Measurements from ENCODE around the gene MAFB. TPM values are rescaled to one million over a fixed set of nuclear protein-coding genes. Genes with fewer than 3 reads are reported as not detected.

MAFB gene
- total RNA-seq, 2 experiments from 2014 or later = 0.28 to 0.33 TPM

DNA sequence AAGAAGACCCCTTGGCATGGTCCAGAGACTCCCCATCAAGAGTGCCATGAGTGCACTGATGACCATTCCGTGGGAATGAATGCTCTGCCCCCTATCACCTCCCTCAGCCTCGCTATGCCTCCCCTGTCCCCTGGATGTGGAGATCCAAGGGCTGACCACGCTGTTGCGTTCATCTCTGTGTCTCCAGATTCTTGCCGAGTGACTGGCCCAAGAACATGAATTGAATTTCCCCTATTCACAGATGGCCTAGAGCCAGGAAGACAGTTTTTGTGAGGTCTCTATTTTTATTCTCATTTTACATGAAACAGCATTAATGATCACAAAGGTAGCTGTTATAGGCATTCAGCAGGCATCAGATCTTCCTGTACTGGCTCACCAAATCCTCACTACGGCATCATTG lies 33.6 kb downstream of the MAFB start:
- CTCF ChIA-PET = no interaction called here
- POLR2A ChIA-PET = no interaction called here
- Mint-ChIP-seq H3K4me1 (no peaks in the 10 kb centered on the region), H3K9me3 (no peaks in the 10 kb centered on the region), H3K27ac (no peak overlapping the region), H3K4me3 (no peak overlapping the region), H3K27me3 (no peaks in the 10 kb centered on the region), H3K36me3 (ENCODE audit: low read depth) (no peaks in the 10 kb centered on the region)
- DNase-seq = no peak

DNA sequence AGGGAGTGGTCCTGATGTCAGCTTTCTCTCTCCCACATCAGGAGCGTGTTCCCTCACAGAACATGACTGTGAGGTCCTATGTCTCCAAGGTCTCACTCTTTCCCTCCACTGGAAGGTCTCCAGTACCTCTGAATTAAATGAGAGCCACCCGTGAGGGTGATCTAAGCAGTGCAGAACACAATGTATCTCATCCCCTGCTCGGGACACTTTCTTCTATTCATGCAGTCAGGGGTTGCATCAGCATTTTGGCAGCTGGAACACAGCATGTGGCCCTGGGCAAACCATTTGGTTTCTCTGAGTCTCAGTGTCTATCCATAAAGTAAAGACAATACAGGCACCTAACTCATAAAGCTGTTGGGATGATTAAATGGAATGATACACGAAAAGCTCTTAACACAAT lies 34.2 kb downstream of the MAFB start:
- ChIA-PET POLR2A (no interaction called here), CTCF (no interaction called here)
- no peak for DNase-seq
- H3K36me3 Mint-ChIP-seq (ENCODE audit: low read depth) = no peaks in the 10 kb centered on the region
- H3K4me3 Mint-ChIP-seq = no peak overlapping the region
- no peaks in the 10 kb centered on the region for H3K27me3 Mint-ChIP-seq
- no peaks in the 10 kb centered on the region for H3K9me3 Mint-ChIP-seq
- no peaks in the 10 kb centered on the region for H3K4me1 Mint-ChIP-seq
- no peak overlapping the region for H3K27ac Mint-ChIP-seq

DNA sequence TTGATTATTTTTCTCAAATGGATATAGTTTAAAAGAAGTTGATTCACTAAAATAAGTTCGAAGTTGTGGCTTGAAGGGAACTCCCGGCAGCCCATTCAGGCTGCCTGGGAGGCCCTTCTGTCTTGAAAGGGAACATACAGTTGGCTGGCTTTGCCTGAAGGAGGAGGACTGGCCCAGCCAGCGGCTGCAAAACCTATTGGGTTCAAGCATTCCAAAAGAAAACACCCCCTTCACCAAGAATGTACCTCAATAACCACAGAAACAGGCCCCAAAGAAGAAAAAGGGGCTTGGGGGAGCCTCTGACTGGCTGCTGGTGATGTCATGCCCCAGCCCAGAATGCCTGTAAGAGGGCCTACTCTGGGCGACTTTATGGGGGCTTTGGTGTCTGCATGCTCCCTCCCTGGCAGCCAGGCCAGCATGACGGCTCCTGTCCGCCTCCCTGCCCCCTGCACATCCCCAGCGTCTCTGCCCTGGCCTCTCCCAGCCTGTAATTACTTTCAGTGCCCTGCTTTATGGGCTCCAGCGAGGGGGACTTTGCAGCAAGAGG lies 36.5 kb downstream of the MAFB start:
- no peak overlapping the region for H3K4me3 Mint-ChIP-seq
- H3K36me3 Mint-ChIP-seq (ENCODE audit: low read depth) = no peaks in the 10 kb centered on the region
- H3K27me3 Mint-ChIP-seq = no peaks in the 10 kb centered on the region
- H3K4me1 Mint-ChIP-seq = no peaks in the 10 kb centered on the region
- ChIA-PET CTCF (no interaction called here), POLR2A (no interaction called here)
- no peak overlapping the region for H3K27ac Mint-ChIP-seq
- no peak for DNase-seq
- no peaks in the 10 kb centered on the region for H3K9me3 Mint-ChIP-seq

DNA sequence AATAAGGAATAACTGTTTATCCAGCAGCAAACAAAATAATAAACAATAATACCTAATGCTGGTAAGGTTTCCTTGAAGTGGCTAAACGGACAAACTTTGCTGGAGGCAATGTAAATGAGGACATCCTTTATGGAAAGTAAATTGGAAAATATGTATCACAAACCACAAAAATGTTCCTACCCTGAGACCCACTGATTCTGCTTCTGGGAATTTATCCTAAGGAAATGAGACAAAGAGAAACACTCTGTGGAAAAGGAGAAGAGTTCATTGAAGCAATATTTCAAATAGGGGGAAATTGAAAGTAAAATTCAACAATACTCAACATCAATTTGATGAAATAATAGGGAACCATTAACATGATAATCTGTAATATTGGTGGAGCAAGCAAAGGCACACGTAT lies 37.9 kb downstream of the MAFB start:
- no peak overlapping the region for H3K27ac Mint-ChIP-seq
- ChIA-PET CTCF (no interaction called here), POLR2A (no interaction called here)
- no peaks in the 10 kb centered on the region for H3K36me3 Mint-ChIP-seq (ENCODE audit: low read depth)
- no peaks in the 10 kb centered on the region for H3K4me1 Mint-ChIP-seq
- H3K9me3 Mint-ChIP-seq = no peaks in the 10 kb centered on the region
- no peak overlapping the region for H3K4me3 Mint-ChIP-seq
- DNase-seq = no peak
- peaks cover 2% of the 10 kb centered on the region for H3K27me3 Mint-ChIP-seq

DNA sequence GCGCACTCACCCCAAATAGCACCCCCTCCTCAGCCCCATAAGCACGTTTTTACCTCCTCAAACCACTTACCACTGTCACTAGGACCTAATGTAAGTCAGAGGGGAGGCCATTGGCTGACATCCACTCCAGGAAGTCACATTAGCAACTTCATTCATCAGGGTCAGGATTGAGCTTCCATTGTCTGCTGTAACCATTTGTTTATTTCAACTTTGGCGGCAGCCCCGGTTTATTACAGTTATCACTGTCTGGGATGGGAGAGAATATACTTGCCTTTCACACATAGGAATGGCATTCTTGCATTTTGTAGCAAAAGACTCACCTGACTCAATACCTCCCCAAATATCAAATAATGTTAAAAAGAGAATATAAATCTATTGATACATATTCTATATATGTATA lies 38.3 kb downstream of the MAFB start:
- DNase-seq = no peak
- Mint-ChIP-seq H3K4me1 (no peaks in the 10 kb centered on the region), H3K4me3 (no peak overlapping the region), H3K27ac (no peak overlapping the region), H3K36me3 (ENCODE audit: low read depth) (no peaks in the 10 kb centered on the region), H3K27me3 (peaks cover 2% of the 10 kb centered on the region), H3K9me3 (no peaks in the 10 kb centered on the region)
- ChIA-PET POLR2A (no interaction called here), CTCF (no interaction called here)

DNA sequence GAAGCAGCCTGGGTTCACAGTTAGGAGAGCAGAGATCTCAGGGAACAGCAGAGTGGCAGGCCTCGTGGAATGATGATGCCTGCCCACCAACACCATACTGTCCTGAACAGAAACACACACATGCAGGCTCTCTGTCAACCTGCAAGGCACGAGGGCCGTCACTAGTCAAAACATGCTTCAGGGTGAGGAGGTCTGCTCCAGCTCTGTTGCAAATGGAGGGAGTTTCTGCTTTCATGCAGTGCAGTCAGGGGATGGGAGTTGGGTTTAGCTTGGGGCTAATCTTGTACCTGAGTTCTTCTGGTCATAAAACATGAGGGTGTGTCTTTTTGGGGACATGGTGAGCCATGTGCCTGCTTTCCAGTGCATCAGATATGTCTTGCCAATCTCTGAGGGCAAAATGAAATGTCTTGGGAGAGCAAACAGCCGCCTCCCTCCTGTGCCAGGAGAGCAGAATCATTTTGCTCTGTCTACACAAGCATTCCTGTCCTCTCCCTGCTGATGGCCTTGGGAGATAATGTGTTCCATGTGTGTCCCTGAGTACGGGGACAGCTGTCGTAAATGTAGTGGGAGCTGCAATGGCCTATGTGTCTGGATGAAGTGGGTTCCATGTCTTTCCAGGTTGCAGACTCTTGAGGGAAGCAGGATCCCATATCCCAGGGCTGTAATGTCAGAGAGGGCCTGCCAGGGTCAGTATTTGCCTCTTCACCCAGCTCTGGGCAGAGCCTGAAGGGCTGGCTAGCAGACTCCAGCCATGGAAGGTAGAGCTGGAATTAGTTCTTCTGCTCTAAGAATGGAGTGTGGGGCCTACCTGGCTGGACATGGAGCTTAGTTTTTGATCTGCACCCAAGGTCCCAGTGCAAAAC lies 40.6 kb downstream of the MAFB start:
- CTCF ChIA-PET = no interaction called here
- Mint-ChIP-seq H3K27ac (no peak overlapping the region), H3K9me3 (no peaks in the 10 kb centered on the region), H3K4me1 (no peaks in the 10 kb centered on the region), H3K4me3 (no peak overlapping the region), H3K36me3 (ENCODE audit: low read depth) (no peaks in the 10 kb centered on the region), H3K27me3 (peaks cover 2% of the 10 kb centered on the region)
- POLR2A ChIA-PET = no interaction called here
- DNase-seq = no peak

DNA sequence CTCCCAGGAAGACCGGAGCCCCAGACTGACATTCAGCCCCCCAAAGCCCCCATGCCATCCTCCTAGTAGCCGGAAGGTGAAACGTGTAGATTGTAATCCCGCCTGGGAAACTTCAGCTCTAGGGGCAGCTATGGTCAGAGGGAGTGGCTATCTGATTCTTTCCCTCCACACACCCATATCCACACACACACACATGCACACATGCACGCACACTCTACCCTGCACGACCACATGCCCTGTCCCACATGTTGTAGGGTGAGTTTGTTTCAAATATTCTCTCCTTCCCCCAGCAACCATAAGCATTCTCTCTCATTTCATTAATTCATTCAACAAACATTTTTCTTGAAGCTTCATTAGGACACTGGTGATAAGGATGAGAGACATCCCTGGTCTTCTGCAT lies 42.2 kb downstream of the MAFB start:
- Mint-ChIP-seq H3K9me3 (no peaks in the 10 kb centered on the region), H3K36me3 (ENCODE audit: low read depth) (no peaks in the 10 kb centered on the region), H3K27me3 (peaks cover 2% of the 10 kb centered on the region), H3K4me1 (no peaks in the 10 kb centered on the region), H3K4me3 (no peak overlapping the region), H3K27ac (no peak overlapping the region)
- no peak for DNase-seq
- ChIA-PET CTCF (no interaction called here), POLR2A (no interaction called here)

DNA sequence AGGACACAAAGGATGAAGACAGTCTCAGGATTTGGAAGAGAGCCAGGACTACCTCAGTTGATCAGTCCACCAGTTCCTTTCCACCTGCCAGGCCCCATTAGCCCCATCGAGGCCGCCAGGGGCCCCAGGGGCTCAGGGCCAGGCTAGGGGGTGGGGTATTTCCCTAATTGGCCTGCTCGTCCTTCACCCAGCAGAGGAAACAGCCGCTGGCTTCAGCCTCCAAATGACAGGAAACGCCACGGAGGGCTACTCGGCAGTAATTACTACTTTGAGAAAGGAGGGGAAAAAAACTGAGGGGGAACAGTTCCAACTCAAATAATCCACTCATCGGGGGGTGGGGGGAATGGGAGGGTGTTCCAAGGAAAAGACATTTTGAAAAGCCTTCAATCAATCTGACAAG lies 42.7 kb downstream of the MAFB start:
- no peak for DNase-seq
- POLR2A ChIA-PET = no interaction called here
- Mint-ChIP-seq H3K27me3 (peaks cover 2% of the 10 kb centered on the region), H3K4me1 (no peaks in the 10 kb centered on the region), H3K9me3 (no peaks in the 10 kb centered on the region), H3K4me3 (no peak overlapping the region), H3K27ac (no peak overlapping the region), H3K36me3 (ENCODE audit: low read depth) (no peaks in the 10 kb centered on the region)
- CTCF ChIA-PET = no interaction called here

DNA sequence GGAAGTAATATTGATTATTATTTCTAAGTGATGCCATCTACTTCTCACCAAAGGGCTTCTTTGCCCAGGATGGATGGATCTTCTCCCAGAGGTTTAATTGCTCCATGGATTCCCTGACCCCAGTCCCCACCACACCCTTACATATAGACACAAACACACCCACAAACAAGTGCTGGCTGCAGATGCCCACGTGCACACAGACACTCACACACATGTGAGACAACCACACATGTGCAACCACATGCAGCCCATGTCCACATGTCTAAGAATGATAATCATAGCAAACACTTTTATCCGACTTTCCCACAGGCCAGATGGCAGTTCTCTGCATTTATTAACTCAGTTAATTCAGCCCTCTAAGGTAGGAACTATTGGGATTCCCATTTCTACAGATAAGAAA lies 44.2 kb downstream of the MAFB start:
- no peaks in the 10 kb centered on the region for H3K36me3 Mint-ChIP-seq (ENCODE audit: low read depth)
- peaks cover 2% of the 10 kb centered on the region for H3K27me3 Mint-ChIP-seq
- ChIA-PET CTCF (no interaction called here), POLR2A (no interaction called here)
- H3K9me3 Mint-ChIP-seq = no peaks in the 10 kb centered on the region
- H3K27ac Mint-ChIP-seq = no peak overlapping the region
- DNase-seq = no peak
- no peaks in the 10 kb centered on the region for H3K4me1 Mint-ChIP-seq
- no peak overlapping the region for H3K4me3 Mint-ChIP-seq

DNA sequence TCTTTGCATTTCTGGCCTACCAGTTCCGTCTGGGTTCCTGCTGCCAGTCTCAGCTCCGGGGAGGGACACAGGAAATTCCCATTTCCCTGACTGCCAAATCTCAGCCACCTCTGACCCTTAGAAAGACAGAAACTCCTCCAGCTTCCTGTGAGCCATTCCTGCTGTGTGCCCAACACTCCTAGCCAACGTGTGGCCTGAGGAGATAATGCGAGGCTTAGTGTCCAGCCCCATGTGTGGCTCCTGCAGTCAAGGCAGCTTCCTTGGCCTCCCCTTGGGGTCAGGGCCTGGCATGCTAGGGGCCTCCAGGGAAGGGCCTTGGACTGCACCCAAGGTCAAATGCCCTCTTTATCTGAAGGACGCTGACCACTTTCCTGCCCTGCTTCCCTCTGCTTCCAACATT lies 45.1 kb downstream of the MAFB start:
- no peaks in the 10 kb centered on the region for H3K4me1 Mint-ChIP-seq
- H3K27ac Mint-ChIP-seq = no peak overlapping the region
- H3K4me3 Mint-ChIP-seq = no peak overlapping the region
- no peak for DNase-seq
- ChIA-PET POLR2A (no interaction called here), CTCF (no interaction called here)
- H3K9me3 Mint-ChIP-seq = no peaks in the 10 kb centered on the region
- H3K36me3 Mint-ChIP-seq (ENCODE audit: low read depth) = no peaks in the 10 kb centered on the region
- H3K27me3 Mint-ChIP-seq = peaks cover 2% of the 10 kb centered on the region

DNA sequence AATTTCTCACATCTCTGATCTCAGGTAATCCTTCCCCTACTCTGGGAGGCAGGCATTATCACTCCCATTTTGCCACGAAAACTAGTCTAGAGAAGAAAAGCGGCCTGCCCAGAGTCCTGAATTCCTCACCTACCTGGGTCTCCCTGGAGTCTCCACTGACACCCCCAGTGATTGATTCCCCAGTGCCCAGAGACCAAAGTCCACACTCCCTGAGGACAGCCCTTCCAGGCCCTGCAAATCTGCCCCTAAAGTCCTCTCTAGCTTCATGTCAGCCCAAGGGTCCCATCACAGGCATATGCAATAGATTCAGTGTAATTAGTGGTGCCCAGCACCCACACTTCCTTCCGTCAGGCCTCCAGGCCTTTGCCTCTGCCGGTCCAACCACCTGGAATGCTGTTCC lies 47.2 kb downstream of the MAFB start:
- H3K9me3 Mint-ChIP-seq = no peaks in the 10 kb centered on the region

DNA sequence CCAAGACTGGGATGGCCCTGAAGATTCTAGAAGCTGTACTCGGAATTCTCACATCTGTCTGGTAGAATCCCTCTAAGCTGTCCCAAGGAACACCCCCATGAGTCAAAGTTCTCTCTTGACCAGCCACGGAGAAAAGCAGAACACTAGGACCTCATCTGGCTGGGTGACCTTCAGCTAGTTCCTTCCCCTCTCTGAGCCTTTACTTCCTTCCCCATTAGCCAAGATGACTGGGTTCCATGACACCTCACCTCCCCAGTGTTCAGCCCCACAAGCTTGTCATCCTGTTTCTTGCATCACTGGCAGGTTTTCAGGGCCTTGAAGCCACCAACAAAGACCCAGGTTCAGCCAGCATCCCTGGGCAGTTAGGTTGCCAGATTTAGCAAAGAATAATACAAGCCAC lies 47.8 kb downstream of the MAFB start:
- H3K36me3 Mint-ChIP-seq (ENCODE audit: low read depth) = no peaks in the 10 kb centered on the region
- CTCF ChIA-PET = no interaction called here
- no peak overlapping the region for H3K27ac Mint-ChIP-seq
- no peaks in the 10 kb centered on the region for H3K9me3 Mint-ChIP-seq
- no peaks in the 10 kb centered on the region for H3K4me1 Mint-ChIP-seq
- DNase-seq = no peak
- POLR2A ChIA-PET = no interaction called here
- no peaks in the 10 kb centered on the region for H3K27me3 Mint-ChIP-seq
- no peak overlapping the region for H3K4me3 Mint-ChIP-seq

More for the DNA sequence above, 47.2 kb downstream of the MAFB start:
- POLR2A ChIA-PET = no interaction called here
- no peaks in the 10 kb centered on the region for H3K4me1 Mint-ChIP-seq
- H3K27ac Mint-ChIP-seq = no peak overlapping the region
- CTCF ChIA-PET = no interaction called here
- no peak for DNase-seq
- no peak overlapping the region for H3K4me3 Mint-ChIP-seq
- peaks cover under 1% of the 10 kb centered on the region for H3K27me3 Mint-ChIP-seq
- H3K36me3 Mint-ChIP-seq (ENCODE audit: low read depth) = no peaks in the 10 kb centered on the region

DNA sequence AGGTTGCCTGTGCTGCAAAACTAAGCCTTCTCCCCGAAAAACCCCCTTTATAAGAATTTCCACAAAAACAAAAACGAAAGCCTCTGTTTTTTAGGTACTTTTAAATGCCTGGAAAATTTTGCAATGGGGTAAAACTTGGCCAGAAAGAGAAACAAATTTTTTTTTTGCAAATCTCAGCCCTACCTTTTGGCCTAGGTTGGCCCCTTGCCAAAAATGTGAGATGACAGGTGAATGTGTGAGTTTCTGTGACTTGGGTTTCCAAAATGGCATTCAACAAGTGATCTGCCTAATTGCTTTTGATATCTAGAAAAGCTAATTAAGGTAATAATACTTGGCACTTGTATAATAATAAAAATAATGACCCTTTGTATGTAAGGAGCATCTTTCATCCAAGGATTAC lies 48.4 kb downstream of the MAFB start:
- ChIA-PET CTCF (no interaction called here), POLR2A (no interaction called here)
- no peaks in the 10 kb centered on the region for H3K36me3 Mint-ChIP-seq (ENCODE audit: low read depth)
- no peak overlapping the region for H3K27ac Mint-ChIP-seq
- no peak for DNase-seq
- H3K27me3 Mint-ChIP-seq = no peaks in the 10 kb centered on the region
- no peaks in the 10 kb centered on the region for H3K4me1 Mint-ChIP-seq
- H3K9me3 Mint-ChIP-seq = no peaks in the 10 kb centered on the region
- no peak overlapping the region for H3K4me3 Mint-ChIP-seq

DNA sequence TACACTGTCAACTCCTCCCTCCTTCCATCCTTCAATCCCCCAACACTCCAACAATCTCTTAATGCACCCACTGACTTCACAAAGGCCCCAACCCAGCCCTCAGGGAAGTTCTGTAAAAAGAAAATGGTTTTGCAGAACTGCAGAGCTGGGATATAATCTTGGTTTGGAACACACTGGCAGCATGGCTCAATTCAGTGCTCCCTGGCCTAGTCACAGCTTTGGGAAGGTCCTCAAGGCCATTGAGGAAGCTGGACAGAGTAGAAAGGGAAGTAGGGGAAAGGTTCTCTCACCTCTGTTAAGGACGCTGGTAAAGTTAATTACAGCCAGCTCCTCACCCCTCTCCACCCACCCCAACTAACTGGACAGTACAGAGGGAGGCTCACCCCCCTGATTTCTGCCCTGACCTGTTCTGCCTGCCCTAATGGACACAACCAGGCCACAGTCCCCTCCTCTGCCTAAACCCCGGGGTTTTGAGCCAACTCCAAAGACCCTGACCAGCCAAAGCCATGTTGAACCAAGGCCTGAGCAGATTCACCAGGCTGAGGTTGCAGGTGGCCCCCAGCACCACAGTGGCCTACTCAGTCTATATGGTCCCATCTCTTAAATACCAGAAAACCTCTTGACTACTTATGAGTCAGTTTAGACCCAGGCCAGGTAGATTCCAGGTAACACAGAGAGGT lies 49.2 kb downstream of the MAFB start:
- H3K27ac Mint-ChIP-seq = no peak overlapping the region

More for the DNA sequence above, 49.2 kb downstream of the MAFB start:
- H3K36me3 Mint-ChIP-seq (ENCODE audit: low read depth) = no peaks in the 10 kb centered on the region
- H3K4me3 Mint-ChIP-seq = no peak overlapping the region
- no peaks in the 10 kb centered on the region for H3K27me3 Mint-ChIP-seq
- no peaks in the 10 kb centered on the region for H3K4me1 Mint-ChIP-seq
- ChIA-PET POLR2A (no interaction called here), CTCF (no interaction called here)
- no peaks in the 10 kb centered on the region for H3K9me3 Mint-ChIP-seq
- DNase-seq = no peak
